Measurements from ENCODE around the gene LCN10. TPM values are rescaled to one million over a fixed set of nuclear protein-coding genes. Genes with fewer than 3 reads are reported as not detected.
"Not testable (repeated sequence)": the region's sequence is repeated elsewhere in the genome, so short reads cannot be mapped to it uniquely, and the experiment has no call there.

LCN10 gene
- total RNA-seq, 1 donor from 2014 or later = 2.5 TPM

DNA sequence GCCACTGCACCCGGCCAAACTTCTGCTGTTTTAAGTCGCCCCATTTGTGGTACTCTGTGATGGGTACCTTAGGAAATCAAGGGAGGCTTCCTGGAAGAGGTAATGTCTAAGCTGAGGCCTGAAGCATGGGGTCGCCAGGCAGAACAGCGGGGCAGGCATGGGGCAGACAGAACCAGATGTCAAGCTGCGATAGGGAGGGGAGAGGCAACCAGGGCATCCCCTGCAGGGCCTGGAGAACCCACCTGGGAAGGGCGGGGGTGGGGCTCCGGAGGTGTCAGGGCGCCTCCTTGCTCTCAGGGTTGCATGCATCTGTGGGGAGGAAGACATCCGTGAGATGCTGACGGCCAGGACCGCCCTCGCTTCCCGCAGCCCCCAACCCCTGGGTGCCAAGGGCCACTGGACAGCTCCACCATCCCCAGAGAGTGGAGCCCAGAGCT, 18.8 kb upstream of the LCN10 start:
- DNase-seq (peak; percentile 34), ATAC-seq (no peak)
- no peaks in the 10 kb centered on the region for H3K9me3 ChIP-seq
- no peaks in the 10 kb centered on the region for H3K36me3 ChIP-seq
- H3K4me1 ChIP-seq = no peaks in the 10 kb centered on the region
- intact Hi-C loops (cut with DNase I) = no loop called here
- TF ChIP-seq, protein P1, sequence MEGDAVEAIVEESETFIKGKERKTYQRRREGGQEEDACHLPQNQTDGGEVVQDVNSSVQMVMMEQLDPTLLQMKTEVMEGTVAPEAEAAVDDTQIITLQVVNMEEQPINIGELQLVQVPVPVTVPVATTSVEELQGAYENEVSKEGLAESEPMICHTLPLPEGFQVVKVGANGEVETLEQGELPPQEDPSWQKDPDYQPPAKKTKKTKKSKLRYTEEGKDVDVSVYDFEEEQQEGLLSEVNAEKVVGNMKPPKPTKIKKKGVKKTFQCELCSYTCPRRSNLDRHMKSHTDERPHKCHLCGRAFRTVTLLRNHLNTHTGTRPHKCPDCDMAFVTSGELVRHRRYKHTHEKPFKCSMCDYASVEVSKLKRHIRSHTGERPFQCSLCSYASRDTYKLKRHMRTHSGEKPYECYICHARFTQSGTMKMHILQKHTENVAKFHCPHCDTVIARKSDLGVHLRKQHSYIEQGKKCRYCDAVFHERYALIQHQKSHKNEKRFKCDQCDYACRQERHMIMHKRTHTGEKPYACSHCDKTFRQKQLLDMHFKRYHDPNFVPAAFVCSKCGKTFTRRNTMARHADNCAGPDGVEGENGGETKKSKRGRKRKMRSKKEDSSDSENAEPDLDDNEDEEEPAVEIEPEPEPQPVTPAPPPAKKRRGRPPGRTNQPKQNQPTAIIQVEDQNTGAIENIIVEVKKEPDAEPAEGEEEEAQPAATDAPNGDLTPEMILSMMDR (IDR thresholded peaks at IDR 0.05) = no peak
- no peak overlapping the region for H3K27ac ChIP-seq
- H3K27me3 ChIP-seq (ENCODE audit: low read depth) = peaks cover 16% of the 10 kb centered on the region
- H3K4me3 ChIP-seq = no peak overlapping the region

DNA sequence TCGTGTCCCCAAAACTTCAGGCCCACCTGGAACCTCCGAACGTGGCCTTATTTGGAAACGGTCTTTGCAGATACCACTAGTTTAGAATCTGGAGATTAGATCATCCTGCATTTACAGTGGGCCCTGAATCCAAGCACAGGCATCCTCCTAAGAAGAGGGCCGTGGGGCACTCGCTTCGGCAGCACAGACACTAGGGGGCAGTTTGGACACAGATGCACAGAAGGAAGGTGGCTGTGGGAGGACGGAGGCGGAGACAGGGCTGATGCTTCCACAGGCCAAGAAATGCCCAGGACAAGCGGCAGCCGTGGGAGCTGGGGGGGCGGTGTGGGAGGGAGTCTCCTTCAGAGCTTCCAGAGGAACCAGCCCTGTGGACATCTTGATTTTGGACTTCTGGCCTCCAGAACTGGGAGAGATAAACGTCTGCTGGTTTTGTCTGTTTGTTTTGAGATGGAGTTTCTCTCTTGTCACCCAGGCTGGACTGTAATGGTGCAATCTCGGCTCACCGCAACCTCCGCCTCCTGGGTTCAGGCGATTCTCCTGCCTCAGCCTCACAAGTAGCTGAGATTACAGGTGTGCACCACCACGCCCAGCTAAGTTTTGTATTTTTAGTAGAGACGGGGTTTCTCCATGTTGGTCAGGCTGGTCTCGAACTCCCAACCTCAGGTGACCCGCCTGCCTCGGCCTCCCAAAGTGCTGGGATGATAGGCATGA, 18.2 kb upstream of the LCN10 start:
- H3K27ac ChIP-seq; H3K9me3 ChIP-seq; H3K36me3 ChIP-seq; intact Hi-C loops (cut with DNase I); H3K4me3 ChIP-seq; H3K4me1 ChIP-seq: not testable (repeated sequence)
- TF ChIP-seq, protein P1 (IDR thresholded peaks at IDR 0.05) = peak; percentile 35
- DNase-seq (peak; percentile 60), ATAC-seq (peak; percentile 8 to 34)
- peaks cover 16% of the 10 kb centered on the region for H3K27me3 ChIP-seq (ENCODE audit: low read depth)

DNA sequence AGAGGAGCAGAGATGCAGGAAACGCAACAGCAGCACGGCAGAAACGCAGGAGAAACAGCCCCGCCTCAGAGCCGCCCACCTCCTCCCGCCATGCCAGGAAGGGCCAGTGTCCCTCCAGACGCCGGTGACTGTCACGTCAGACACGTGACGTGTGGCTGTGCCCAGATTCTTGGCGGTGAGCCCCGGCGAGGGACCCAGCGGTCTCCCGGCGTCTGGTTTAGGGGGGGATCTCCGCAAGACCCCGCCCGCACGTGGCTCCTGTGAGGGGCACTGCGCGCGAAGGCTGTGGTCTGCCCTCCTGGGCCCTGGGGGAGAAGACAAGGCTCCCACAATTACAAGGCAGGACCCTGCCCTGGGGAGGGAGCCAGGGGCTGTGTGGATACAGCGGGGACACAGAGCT, 17.7 kb upstream of the LCN10 start:
- TF ChIP-seq, protein P1 (IDR thresholded peaks at IDR 0.05) = no peak
- H3K4me3 ChIP-seq = no peak overlapping the region
- H3K27ac ChIP-seq = no peak overlapping the region
- peaks cover 16% of the 10 kb centered on the region for H3K27me3 ChIP-seq (ENCODE audit: low read depth)
- intact Hi-C loops (cut with DNase I) = no loop called here
- DNase-seq (peak; percentile 41), ATAC-seq (no peak)
- no peaks in the 10 kb centered on the region for H3K9me3 ChIP-seq
- H3K36me3 ChIP-seq = no peaks in the 10 kb centered on the region
- H3K4me1 ChIP-seq = no peaks in the 10 kb centered on the region

DNA sequence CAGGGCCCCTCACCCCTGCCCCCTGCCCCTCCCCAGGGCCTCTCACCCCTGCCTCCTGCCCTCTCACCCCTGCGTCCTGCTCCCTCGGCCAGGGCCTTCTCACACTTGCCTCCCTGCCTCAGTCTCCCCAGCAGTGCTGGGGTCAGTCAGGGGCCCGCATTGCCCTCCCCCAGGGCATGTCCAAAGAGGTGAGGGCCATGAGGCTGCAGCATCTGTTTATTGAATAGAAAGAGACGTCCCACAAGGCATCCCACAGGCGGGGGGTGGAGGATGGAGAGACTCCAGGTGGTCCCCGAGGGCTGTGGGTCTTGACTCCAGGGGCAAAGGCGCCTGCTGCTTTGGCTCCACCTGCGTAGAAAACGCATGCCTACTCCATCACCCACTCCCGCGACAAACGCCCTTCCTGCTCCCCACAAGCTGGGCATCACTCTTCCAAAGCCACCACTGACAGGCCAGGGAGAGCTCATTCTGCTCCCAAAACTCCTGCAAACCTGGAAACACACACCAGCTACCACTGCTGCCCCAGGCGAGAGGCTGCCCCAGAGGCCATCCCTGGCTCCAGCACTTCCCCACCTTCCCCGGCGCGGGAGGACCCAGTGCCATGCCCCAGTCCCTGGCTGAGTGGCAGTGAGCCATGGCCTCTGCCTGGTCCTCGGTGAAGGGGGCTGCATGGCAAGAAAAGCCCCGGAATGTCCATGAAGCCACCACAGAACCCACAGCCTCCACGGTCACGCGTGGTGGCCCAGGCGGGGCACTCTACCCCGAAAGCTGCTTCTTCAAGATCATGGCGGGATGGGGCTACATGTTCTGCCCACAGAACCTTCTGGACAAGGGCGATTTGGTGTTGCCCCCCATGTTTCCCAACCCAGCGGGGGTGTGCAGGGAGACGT, 16.9 kb upstream of the LCN10 start:
- ATAC-seq = no peak
- H3K27me3 ChIP-seq (ENCODE audit: low read depth) = peaks cover 15% of the 10 kb centered on the region
- no peaks in the 10 kb centered on the region for H3K9me3 ChIP-seq
- no peak overlapping the region for H3K4me3 ChIP-seq
- no peaks in the 10 kb centered on the region for H3K36me3 ChIP-seq
- TF ChIP-seq, protein P1 (IDR thresholded peaks at IDR 0.05) = no peak
- peak; percentile 41 for DNase-seq
- intact Hi-C loops (cut with DNase I) = no loop called here
- no peak overlapping the region for H3K27ac ChIP-seq
- no peaks in the 10 kb centered on the region for H3K4me1 ChIP-seq

DNA sequence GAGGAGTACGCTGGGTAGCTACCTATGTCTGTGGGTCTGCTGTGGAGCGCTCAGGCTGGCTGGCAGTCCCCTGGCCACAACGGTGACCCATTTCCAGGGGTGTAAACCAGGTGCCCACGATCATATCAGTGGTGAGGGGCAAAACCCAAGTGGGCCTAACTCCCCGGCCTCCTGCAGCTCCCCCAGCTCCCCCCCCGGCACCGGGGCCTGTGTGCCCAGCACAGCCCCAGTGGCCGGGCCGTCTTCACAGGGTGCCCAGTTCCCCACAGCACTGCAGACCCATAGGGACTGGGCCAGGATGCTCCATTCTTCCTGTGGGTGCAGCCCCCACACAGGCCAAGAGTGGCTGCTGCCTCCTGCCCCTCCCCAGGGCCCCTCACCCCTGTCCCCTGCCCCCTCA, 16.3 kb upstream of the LCN10 start:
- Histone ChIP-seq H3K27ac (no peak overlapping the region), H3K4me3 (no peak overlapping the region), H3K27me3 (ENCODE audit: low read depth) (peaks cover 10% of the 10 kb centered on the region), H3K9me3 (no peaks in the 10 kb centered on the region), H3K36me3 (no peaks in the 10 kb centered on the region), H3K4me1 (no peaks in the 10 kb centered on the region)
- DNase-seq (peak; percentile 30), ATAC-seq (no peak)
- TF ChIP-seq, protein P1 (IDR thresholded peaks at IDR 0.05) = no peak
- intact Hi-C loops (cut with DNase I) = no loop called here

Measured in lower lobe of right lung (tissue), 2 donors.